Measurements from ENCODE around the gene ENG. TPM values are rescaled to one million over a fixed set of nuclear protein-coding genes. Genes with fewer than 3 reads are reported as not detected.

The ENG gene
- total RNA-seq, 1 experiment from 2014 or later = 0.76 TPM

- CTCF ChIA-PET = interaction anchor here (1.0 kb wide), 1 partner anchor 44 kb away, joined by 3 read pairs; the partner anchor contains the start of gene TOR2A
- Histone ChIP-seq H3K27me3 (ENCODE audit: insufficient read depth, low read length) (no peaks in the 10 kb centered on the region), H3K79me2 (ENCODE audit: insufficient read depth, low read length) (no peaks in the 10 kb centered on the region), H3K9me2 (ENCODE audit: insufficient read depth) (no peaks in the 10 kb centered on the region), H3K27ac (ENCODE audit: low read depth, low read length) (no peak within 1 kb of the TSS), H3K36me3 (ENCODE audit: control insufficient read depth in 1 of 2, insufficient read depth in 2 of 2, low read length in 2 of 2) (no peaks in the 10 kb centered on the region), H3K4me1 (ENCODE audit: control insufficient read depth in 1 of 2, insufficient read depth in 2 of 2, low read length in 2 of 2) (peaks cover 0 to 2% of the 10 kb centered on the region in 2 experiments; a peak in 2 of 4 replicates), H3K4me2 (ENCODE audit: low read length) (no peak within 1 kb of the TSS), H4K20me1 (ENCODE audit: insufficient read depth) (no peaks in the 10 kb centered on the region), H2AFZ (ENCODE audit: low read depth, low read length, poor library complexity, severe bottlenecking) (no peak within 1 kb of the TSS), H3K9ac (ENCODE audit: low read length) (no peak within 1 kb of the TSS), H3K9me3 (ENCODE audit: control insufficient read depth in 1 of 2, insufficient read depth in 1 of 2, low read depth in 1 of 2, low read length in 2 of 2) (no peaks in the 10 kb centered on the region), H3K4me3 (replicated peaks in 1 of 2; ENCODE audit: low read depth in 1 of 2, low read length in 2 of 2) (no peak within 1 kb of the TSS)
- BruUV-seq (replicated peaks) = no TSS peak
- TF ChIP-seq ATF3 (IDR thresholded peaks at IDR 0.05) = no peak
- TF ChIP-seq JUND (IDR thresholded peaks at IDR 0.05) = no peak
- TF ChIP-seq RAD21 (IDR thresholded peaks at IDR 0.05; ENCODE audit: low read depth) = no peak
- TF ChIP-seq SP1 (IDR thresholded peaks at IDR 0.05; ENCODE audit: low read depth) = no peak
- TF ChIP-seq ELF1 (IDR thresholded peaks at IDR 0.05; ENCODE audit: borderline replicate concordance, low read depth) = no peak
- DNase-seq (ENCODE audit: low read depth, low spot score) (no peak), ATAC-seq (no peak)
- POLR2A ChIA-PET = no interaction called here
- intact Hi-C loops (cut with micrococcal nuclease) = no loop called here
- RAD21 ChIA-PET (ENCODE audit: low non-redundant PET in 1 of 2, low total read pairs in 2 of 2, uncharacterized antibody in 2 of 2, unreplicated experiment in 2 of 2) = no interaction called here
Observed at GRCh38 chr9:127778280-127779135, 76.0 kb downstream of the ENG start, which contains the start of gene SH2D3C. TSS of gene SH2D3C (minus strand) at chr9:127778666. CDS start at chr9:127778627, 39 bp downstream.

- H3K79me2 ChIP-seq (ENCODE audit: insufficient read depth, low read length) = no peaks in the 10 kb centered on the region
- H3K4me2 ChIP-seq (ENCODE audit: low read length) = no peak overlapping the region
- BruUV-seq (replicated peaks) = no TSS peak
- H3K9me3 ChIP-seq (ENCODE audit: control insufficient read depth in 1 of 2, insufficient read depth in 1 of 2, low read depth in 1 of 2, low read length in 2 of 2) = no peaks in the 10 kb centered on the region
- intact Hi-C loops (cut with micrococcal nuclease) = no loop called here
- ChIA-PET POLR2A (no interaction called here), RAD21 (ENCODE audit: low non-redundant PET in 1 of 2, low total read pairs in 2 of 2, uncharacterized antibody in 2 of 2, unreplicated experiment in 2 of 2) (no interaction called here), CTCF (no interaction called here)
- H3K4me3 ChIP-seq (replicated peaks in 1 of 2; ENCODE audit: low read depth in 1 of 2, low read length in 2 of 2) = no peak overlapping the region
- ATAC-seq (no peak), DNase-seq (ENCODE audit: low read depth, low spot score) (no peak)
- H3K27ac ChIP-seq (ENCODE audit: low read depth, low read length) = no peak overlapping the region
- H3K27me3 ChIP-seq (ENCODE audit: insufficient read depth, low read length) = no peaks in the 10 kb centered on the region
- H3K36me3 ChIP-seq (ENCODE audit: control insufficient read depth in 1 of 2, insufficient read depth in 2 of 2, low read length in 2 of 2) = no peaks in the 10 kb centered on the region
- H3K4me1 ChIP-seq (ENCODE audit: control insufficient read depth in 1 of 2, insufficient read depth in 2 of 2, low read length in 2 of 2) = peaks cover 0 to 2% of the 10 kb centered on the region in 2 experiments; a peak in 2 of 4 replicates
- no peaks in the 10 kb centered on the region for H4K20me1 ChIP-seq (ENCODE audit: insufficient read depth)
- no peaks in the 10 kb centered on the region for H3K9me2 ChIP-seq (ENCODE audit: insufficient read depth)
- no peak overlapping the region for H3K9ac ChIP-seq (ENCODE audit: low read length)
- H2AFZ ChIP-seq (ENCODE audit: low read depth, low read length, poor library complexity, severe bottlenecking) = no peak overlapping the region
- TF ChIP-seq CBX3 (IDR thresholded peaks at IDR 0.05; ENCODE audit: low read depth) = no peak
- TF ChIP-seq SRF (IDR thresholded peaks at IDR 0.05; ENCODE audit: low read depth) = no peak
- no peak for TF ChIP-seq ZFX (IDR thresholded peaks at IDR 0.05)
- no peak for TF ChIP-seq POLR2A (IDR thresholded peaks at IDR 0.05; ENCODE audit: borderline replicate concordance, extremely low read depth, insufficient read depth, insufficient read length)
- no peak for TF ChIP-seq FOSL1 (IDR thresholded peaks at IDR 0.05; ENCODE audit: low read depth)
- no peak for TF ChIP-seq REST (IDR thresholded peaks at IDR 0.05; ENCODE audit: low read depth)
- no peak for TF ChIP-seq SP1 (IDR thresholded peaks at IDR 0.05; ENCODE audit: low read depth)
- TF ChIP-seq TCF7L2 (IDR thresholded peaks at IDR 0.05; ENCODE audit: borderline replicate concordance, extremely low read depth, insufficient read depth, insufficient read length) = no peak
- no peak for TF ChIP-seq JUND (IDR thresholded peaks at IDR 0.05)
- TF ChIP-seq YY1 (IDR thresholded peaks at IDR 0.05; ENCODE audit: extremely low read depth, insufficient replicate concordance, low read depth, low read length) = no peak
- TF ChIP-seq RAD21 (IDR thresholded peaks at IDR 0.05; ENCODE audit: low read depth) = no peak
- TF ChIP-seq ELF1 (IDR thresholded peaks at IDR 0.05; ENCODE audit: borderline replicate concordance, low read depth) = no peak
- TF ChIP-seq ZNF274 (IDR thresholded peaks at IDR 0.05; ENCODE audit: low read depth, low read length) = no peak
- TF ChIP-seq SIN3A (IDR thresholded peaks at IDR 0.05; ENCODE audit: low read depth) = no peak
Observed at GRCh38 chr9:127777368-127777980, 77.0 kb downstream of the ENG start.
